ENCODE results near the gene PFKFB3. TPM values are rescaled to one million over a fixed set of nuclear protein-coding genes. Genes with fewer than 3 reads are reported as not detected.
A peak's percentile ranks its signal among the peaks of the same experiment; 100 is the strongest.

The PFKFB3 gene
- total and polyA plus RNA-seq, 2 of the 13 experiments (the other 11 are each of a cell fraction or from before 2014, with no cell fraction given) = 1.2 to 13.3 TPM

- no peak for TF ChIP-seq PBX2 (CRISPR knock-in tag; IDR thresholded peaks at IDR 0.05)
- TF ChIP-seq POGK (CRISPR knock-in tag; conservative IDR thresholded peaks at IDR 0.05) = no peak
- no peak for TF ChIP-seq ZNF879 (CRISPR knock-in tag; IDR thresholded peaks at IDR 0.05)
- TF ChIP-seq MED13 (CRISPR knock-in tag; IDR thresholded peaks at IDR 0.05) = no peak
- TF ChIP-seq MIER3 (CRISPR knock-in tag; IDR thresholded peaks at IDR 0.05; ENCODE audit: borderline replicate concordance) = peak; percentile 74
- peak; percentile 39; the same call in 1 of the 2 replicates for TF ChIP-seq ARID3A (IDR thresholded peaks at IDR 0.05; ENCODE audit: low read depth, low read length)
- TF ChIP-seq ZNF280B (CRISPR knock-in tag; IDR thresholded peaks at IDR 0.05; ENCODE audit: borderline replicate concordance) = no peak
- TF ChIP-seq RARA (CRISPR knock-in tag; IDR thresholded peaks at IDR 0.05) = peak; percentile 100
- no peak for TF ChIP-seq KAT7 (CRISPR knock-in tag; IDR thresholded peaks at IDR 0.05; ENCODE audit: borderline replicate concordance)
- no peak for TF ChIP-seq GMEB2 (CRISPR knock-in tag; IDR thresholded peaks at IDR 0.05; ENCODE audit: low read depth)
Observed at GRCh38 chr10:6279540-6280267, 77.0 kb downstream of the PFKFB3 start (continued).
